K562 (cell line): ENCODE data around the gene TRAF1. TPM values are rescaled to one million over a fixed set of nuclear protein-coding genes. Genes with fewer than 3 reads are reported as not detected.

ENCODE experiments used
- ATAC-seq: fragments of 200-7000 bp; cut with Tn5 transposase; 3 replicates; pipeline ENCODE4 v1.9.1; 2020; ENCODE audit warnings: moderate library complexity
- BruUV-seq: library from RNA; stranded (reverse); fragments of 400-500 nt; replicated peaks from 2 replicates; lab custom pipeline; 2021; lab: Mats Ljungman, UMichigan
- CTCF ChIA-PET: fragments of 300-600 bp; formaldehyde crosslinking; extraction: SDS; loops from one replicate; lab custom pipeline; 2021; ENCODE audit warnings: low intra/inter-chr PET ratio; lab: Yijun Ruan, JAX
- POLR2A ChIA-PET: fragments of 300-600, 350-650 bp; sonication (Branson Sonifier 250); formaldehyde crosslinking; extraction: SDS; loops from one replicate; lab custom pipeline; 2021; ENCODE audit warnings: antibody characterized with exemption, inconsistent platforms; lab: Yijun Ruan, JAX
- DNase-seq, 4 experiments: peaks; one replicate each; pipeline versions ENCODE4 v3.0.0 to v3.0.0-alpha.2; 2011 to 2018; ENCODE audit warnings: low spot score in 3 of 4, mixed read lengths in 3 of 4; ENCODE audit errors: extremely low read depth in 1 of 4
- FAIRE-seq: peaks from 2 replicates; lab custom pipeline; 2011; peaks lifted over from hg19 to GRCh38; lab: Jason Lieb, UNC
- H2AFZ ChIP-seq: 2 replicates; pipeline ENCODE4 v1.6.0; 2011; ENCODE audit warnings: low read depth, low read length, control low read depth, inconsistent platforms
- H3K27ac ChIP-seq: fragments of 200-600 bp; 3 replicates; pipeline ENCODE4 v1.8.0; 2011; ENCODE audit warnings: low read depth, mild to moderate bottlenecking, control low read depth, inconsistent platforms, low read length, moderate library complexity, mixed read lengths; ENCODE audit errors: extremely low read depth
- H3K27me3 ChIP-seq, 2 experiments: fragments of 300-600 bp in 1 of 2; 2 replicates in 1 of 2; 3 replicates in 1 of 2; pipeline versions ENCODE4 v1.6.0 to v1.8.0; 2011; ENCODE audit warnings: inconsistent platforms in 2 of 2, low read length in 2 of 2, mild to moderate bottlenecking in 1 of 2, mixed read lengths in 1 of 2, moderate library complexity in 1 of 2; ENCODE audit not compliant: control insufficient read depth in 2 of 2, insufficient read depth in 2 of 2
- H3K36me3 ChIP-seq: fragments of 300-600 bp; 3 replicates; pipeline ENCODE4 v1.8.0; 2011; ENCODE audit warnings: mild to moderate bottlenecking, low read length, inconsistent platforms; ENCODE audit not compliant: control insufficient read depth, insufficient read depth
- H3K4me1 ChIP-seq, 2 experiments: fragments of 200-600 bp in 1 of 2; replicated peaks in 1 of 2; 2 replicates in 1 of 2; 3 replicates in 1 of 2; pipeline versions ENCODE4 v1.5.1 to v1.8.0; 2011; ENCODE audit warnings: inconsistent platforms in 2 of 2, low read length in 2 of 2, mild to moderate bottlenecking in 1 of 2, mixed read lengths in 1 of 2, moderate library complexity in 1 of 2; ENCODE audit not compliant: control insufficient read depth in 2 of 2, insufficient read depth in 2 of 2
- H3K4me2 ChIP-seq: 2 replicates; pipeline ENCODE4 v1.6.1; 2011; ENCODE audit warnings: low read length, control low read depth, inconsistent platforms, mixed read lengths; ENCODE audit not compliant: insufficient read depth
- H3K4me3 ChIP-seq: fragments of 200-600 bp; sonication (generic), shearing (Covaris generic); 2 replicates; pipeline ENCODE4 v1.5.1; 2016; ENCODE audit warnings: control low read depth, inconsistent platforms
- H3K79me2 ChIP-seq: fragments of 200-600 bp; 3 replicates; pipeline ENCODE4 v1.8.0; 2011; ENCODE audit warnings: low read length, inconsistent platforms; ENCODE audit not compliant: control insufficient read depth, insufficient read depth
- H3K9ac ChIP-seq, 2 experiments: 2 replicates each; pipeline versions ENCODE4 v1.6.0 to v1.6.1; 2011; ENCODE audit warnings: low read depth in 2 of 2, low read length in 2 of 2, control low read depth in 1 of 2, inconsistent platforms in 1 of 2, mild to moderate bottlenecking in 1 of 2, mixed read lengths in 1 of 2; ENCODE audit not compliant: insufficient read depth in 1 of 2
- H3K9me1 ChIP-seq: one replicate; pipeline ENCODE4 v1.6.0; 2011; ENCODE audit warnings: inconsistent platforms, mild to moderate bottlenecking, low read length, moderate library complexity; ENCODE audit not compliant: control insufficient read depth, insufficient read depth
- H3K9me3 ChIP-seq: replicated peaks from 2 replicates; pipeline ENCODE4 v1.5.1; 2011; ENCODE audit warnings: low read depth, low read length, inconsistent platforms; ENCODE audit not compliant: control insufficient read depth, insufficient read depth
- H4K20me1 ChIP-seq: replicated peaks from 2 replicates; pipeline ENCODE4 v1.6.1; 2011; ENCODE audit warnings: low read length, inconsistent platforms, mixed read lengths; ENCODE audit not compliant: control insufficient read depth, insufficient read depth
- CBFB ChIP-seq: sonication (generic); formaldehyde crosslinking; IDR thresholded peaks from 2 replicates; pipeline ENCODE4 v1.4.0; 2020; ENCODE audit warnings: mild to moderate bottlenecking, missing genetic modification reagents
- GABPB2 ChIP-seq: fragments of 250-450 bp; sonication (Bioruptor Pico); conservative IDR thresholded peaks from 2 replicates; pipeline ENCODE4 v1.5.1; 2021; ENCODE audit warnings: mild to moderate bottlenecking
- MAFG ChIP-seq: fragments of 450-650 bp; conservative IDR thresholded peaks from 2 replicates; pipeline ENCODE4 v1.6.1; 2016; ENCODE audit warnings: missing genetic modification characterization, missing compliant biosample characterization
- PKNOX1 ChIP-seq: fragments of 450-650 bp; IDR thresholded peaks from 2 replicates; pipeline ENCODE4 v1.6.1; 2016
- RBM39 ChIP-seq: fragments of 200-400 bp; formaldehyde crosslinking; optimal IDR thresholded peaks from 2 replicates; pipeline ENCODE3; 2018; ENCODE audit warnings: low read depth, low read length
- SOX6 ChIP-seq: fragments of 450-650 bp; IDR thresholded peaks from 2 replicates; pipeline ENCODE4 v1.6.1; 2014; ENCODE audit warnings: mild to moderate bottlenecking
- ZNF282 ChIP-seq: sonication (generic); formaldehyde crosslinking; IDR thresholded peaks from 2 replicates; pipeline ENCODE4 v1.8.1; 2023; ENCODE audit warnings: missing genetic modification reagents
- ZNF3 ChIP-seq: fragments of 250-450 bp; sonication (Bioruptor Pico); IDR thresholded peaks from 2 replicates; pipeline ENCODE4 v1.5.0; 2021; ENCODE audit warnings: mild to moderate bottlenecking, moderate library complexity
- WGBS: fragments of 100-300 bp; shearing (Covaris generic); methylation state at CpG from one replicate; pipeline ENCODE4 v1.1.6; 2016; ENCODE audit warnings: low coverage, mixed read lengths; ENCODE audit not compliant: insufficient coverage; ENCODE audit errors: missing lambda C conversion rate; 5-methylcytosine and 5-hydroxymethylcytosine counted together
- in situ Hi-C: fragments of 300-500 bp; cut with MboI; formaldehyde crosslinking; loops from 4 replicates; pipeline ENCODE4 v1.15.0; 2018; ENCODE audit warnings: inconsistent platforms, mixed read lengths
- intact Hi-C: fragments of 100-400 bp; cut with micrococcal nuclease; formaldehyde crosslinking; loops from 2 replicates; pipeline ENCODE4 v1.14.2; 2022
- polyA plus RNA-seq, 8 experiments: library from polyadenylated mRNA; depleted of rRNA in 4 of 8; stranded (reverse) in 5 of 8; unstranded in 3 of 8; fragments of >200 nt; fragmentation: Nextera tagmentation in 2 of 8; fragmentation: Illumina TruSeq in 1 of 8; extraction: Ambion mirVana in 2 of 8; extraction: Trizol in 1 of 8; gene quantifications; 2 replicates each; pipeline versions ENCODE4 v1.2.1 to v1.2.3, GENCODE V29; 2011 to 2014; ENCODE audit warnings: inconsistent platforms in 1 of 8, missing spikeins in 1 of 8
- total RNA-seq, 7 experiments: library from RNA; depleted of rRNA in 6 of 7; stranded (reverse); fragments of >200 nt in 6 of 7; fragmentation: Illumina TruSeq in 2 of 7; extraction: Trizol in 2 of 7; gene quantifications; 2 replicates each; pipeline versions ENCODE4 v1.2.1 to v1.2.3, GENCODE V29; 2011 to 2021; ENCODE audit warnings: low replicate concordance in 1 of 7

The TRAF1 gene
- total and polyA plus RNA-seq, 9 of the 15 experiments (the other 6 are each of a cell fraction or from before 2014, with no cell fraction given) = 0.01 to 1.1 (median 0.04) TPM; not detected in 2

- WGBS = 0% methylated on average over 3 of the region's 3 CpGs
- H3K79me2 ChIP-seq = no peaks in the 10 kb centered on the region
- no peaks in the 10 kb centered on the region for H3K9me1 ChIP-seq
- POLR2A ChIA-PET = interaction anchor here (0.7 kb wide), 1 partner anchor 15 kb away, joined by 4 read pairs; no protein-coding TSS in a partner anchor
- H3K9ac ChIP-seq = no peak overlapping the region
- intact Hi-C loops = no loop called here
- H3K27me3 ChIP-seq = peaks cover 2 to 11% of the 10 kb centered on the region in 2 experiments; a peak in 3 of 5 replicates
- FAIRE-seq (no peak), DNase-seq (no peak), ATAC-seq (no peak)
- no peak overlapping the region for H3K4me3 ChIP-seq
- no TSS peak for BruUV-seq
- H2AFZ ChIP-seq = peak overlapping the region; percentile 47; the same call in 1 of the 2 replicates
- TF ChIP-seq CBFB (no peak), SOX6 (no peak), GABPB2 (CRISPR knock-in tag) (no peak), ZNF282 (CRISPR knock-in tag) (no peak), MAFG (no peak), ZNF3 (no peak)
- CTCF ChIA-PET = no interaction called here
- H3K4me2 ChIP-seq = no peak overlapping the region
- no peaks in the 10 kb centered on the region for H3K36me3 ChIP-seq
- no peak overlapping the region for H3K27ac ChIP-seq
- no peaks in the 10 kb centered on the region for H4K20me1 ChIP-seq
- H3K4me1 ChIP-seq = no peaks in the 10 kb centered on the region; a peak in 1 of 5 replicates
- in situ Hi-C loops = loop anchor here (5.0 to 25.0 kb wide), 2 partner anchors 193 to 333 kb away; no protein-coding TSS in a partner anchor
- no peaks in the 10 kb centered on the region for H3K9me3 ChIP-seq
Observed at GRCh38 chr9:120944948-120945347, 18.4 kb upstream of the TRAF1 start.

- H3K9me3 ChIP-seq = no peaks in the 10 kb centered on the region
- H3K27me3 ChIP-seq = peaks cover 2 to 11% of the 10 kb centered on the region in 2 experiments; a peak in 3 of 5 replicates
- intact Hi-C loops = no loop called here
- H3K27ac ChIP-seq = no peak overlapping the region
- H3K4me1 ChIP-seq = no peaks in the 10 kb centered on the region; a peak in 1 of 5 replicates
- no TSS peak for BruUV-seq
- H3K4me3 ChIP-seq = no peak overlapping the region
- no peaks in the 10 kb centered on the region for H3K79me2 ChIP-seq
- no peak for ATAC-seq
- ChIA-PET CTCF (no interaction called here), POLR2A (interaction anchor here (1.4 kb wide), 1 partner anchor 19 kb away, joined by 3 read pairs; no protein-coding TSS in a partner anchor)
- FAIRE-seq = peak; percentile 26
- in situ Hi-C loops = loop anchor here (25.0 kb wide), 1 partner anchor 332 kb away; no protein-coding TSS in a partner anchor
- no peak overlapping the region for H3K4me2 ChIP-seq
- no peaks in the 10 kb centered on the region for H3K9me1 ChIP-seq
- no peaks in the 10 kb centered on the region for H3K36me3 ChIP-seq
- WGBS = 29% methylated on average over 4 of the region's 4 CpGs
- TF ChIP-seq PKNOX1 (peak; percentile 65; the same call in 1 of the 2 replicates), RBM39 (no peak)
- no peak overlapping the region for H3K9ac ChIP-seq
- no peak for DNase-seq
- H4K20me1 ChIP-seq = no peaks in the 10 kb centered on the region
- peak overlapping the region; percentile 47; the same call in 1 of the 2 replicates for H2AFZ ChIP-seq
Observed at GRCh38 chr9:120944434-120944843, 17.8 kb upstream of the TRAF1 start.
